ENCODE results near the gene PATZ1.

GRCh38 chr22:31281733-31282132 is 64.4 kb downstream of the PATZ1 start:
- TF ChIP-seq CTCF (IDR thresholded peaks at IDR 0.05) = no peak
- TF ChIP-seq POLR2AphosphoS5 (IDR thresholded peaks at IDR 0.05; ENCODE audit: low read depth, low read length) = no peak
- TF ChIP-seq REST (IDR thresholded peaks at IDR 0.05; ENCODE audit: insufficient read depth in 1 of 2, low read depth in 2 of 2, low read length in 1 of 2) = no peak
- no peak for TF ChIP-seq SIN3A (IDR thresholded peaks at IDR 0.05; ENCODE audit: borderline replicate concordance, insufficient read depth, low read depth, low read length)

Data from Panc1 (cell line).